Ascending aorta (tissue), 2 donors: ENCODE results near the gene KNL1. TPM values are rescaled to one million over a fixed set of nuclear protein-coding genes. Genes with fewer than 3 reads are reported as not detected.
A peak's percentile ranks its signal among the peaks of the same experiment; 100 is the strongest.
"Not testable (repeated sequence)": the region's sequence is repeated elsewhere in the genome, so short reads cannot be mapped to it uniquely, and the experiment has no call there.

Experiments used
- DNase-seq, 2 donors: peaks; one replicate each; pipeline ENCODE4 v3.0.0-alpha.2; 2019; ENCODE audit warnings: low spot score in 2 of 2
- H3K27ac ChIP-seq, 2 donors: fragments of 200-600 bp; sonication (generic); one replicate each; pipeline ENCODE4 v1.5.1; 2016 to 2017; ENCODE audit warnings: mild to moderate bottlenecking in 1 of 2
- H3K27me3 ChIP-seq: fragments of 200-600 bp; sonication (generic); one replicate; pipeline ENCODE4 v1.5.1; 2017
- H3K36me3 ChIP-seq, 2 donors: fragments of 200-600 bp; sonication (generic); one replicate each; pipeline ENCODE4 v1.5.1; 2016
- H3K4me1 ChIP-seq, 2 donors: fragments of 200-600 bp; sonication (generic); one replicate each; pipeline ENCODE4 v1.5.1; 2016 to 2017; ENCODE audit warnings: mild to moderate bottlenecking in 1 of 2
- H3K4me3 ChIP-seq, 2 donors: fragments of 200-600 bp; sonication (generic); one replicate each; pipeline ENCODE4 v1.5.1; 2016 to 2017; ENCODE audit warnings: mild to moderate bottlenecking in 1 of 2
- H3K9me3 ChIP-seq, 2 donors: fragments of 200-600 bp; sonication (generic); one replicate each; pipeline ENCODE4 v1.5.1; 2016
- intact Hi-C: fragments of 100-400 bp; cut with DNase I; formaldehyde crosslinking; loops from one replicate; pipeline ENCODE4 v1.15.1; 2023
- total RNA-seq: library from RNA; depleted of rRNA; stranded (reverse); fragments of >200 nt; gene quantifications from one replicate; pipeline ENCODE4 v1.1.0, GENCODE V29; 2016
- TF ChIP-seq, protein P1 (sequence below), 3 experiments: fragments of 200-600 bp in 2 of 3; fragments of 450-650 bp in 1 of 3; sonication (generic) in 2 of 3; IDR thresholded peaks; one replicate each; pipeline ENCODE4 v1.5.1; 2016 to 2019; ENCODE audit warnings: antibody characterized with exemption in 3 of 3, mild to moderate bottlenecking in 1 of 3, moderate library complexity in 1 of 3

KNL1 gene
- total RNA-seq, 1 donor from 2014 or later, result not detected

- Histone ChIP-seq H3K27me3 (no peaks in the 10 kb centered on the region), H3K9me3 (no peaks in the 10 kb centered on the region), H3K36me3 (peaks cover 10 to 16% of the 10 kb centered on the region in 2 donors), H3K27ac (no peak overlapping the region), H3K4me1 (peaks cover 0 to 7% of the 10 kb centered on the region in 2 donors), H3K4me3 (no peak overlapping the region)
- no peak for DNase-seq
- intact Hi-C loops, result no loop called here
- TF ChIP-seq, protein P1, sequence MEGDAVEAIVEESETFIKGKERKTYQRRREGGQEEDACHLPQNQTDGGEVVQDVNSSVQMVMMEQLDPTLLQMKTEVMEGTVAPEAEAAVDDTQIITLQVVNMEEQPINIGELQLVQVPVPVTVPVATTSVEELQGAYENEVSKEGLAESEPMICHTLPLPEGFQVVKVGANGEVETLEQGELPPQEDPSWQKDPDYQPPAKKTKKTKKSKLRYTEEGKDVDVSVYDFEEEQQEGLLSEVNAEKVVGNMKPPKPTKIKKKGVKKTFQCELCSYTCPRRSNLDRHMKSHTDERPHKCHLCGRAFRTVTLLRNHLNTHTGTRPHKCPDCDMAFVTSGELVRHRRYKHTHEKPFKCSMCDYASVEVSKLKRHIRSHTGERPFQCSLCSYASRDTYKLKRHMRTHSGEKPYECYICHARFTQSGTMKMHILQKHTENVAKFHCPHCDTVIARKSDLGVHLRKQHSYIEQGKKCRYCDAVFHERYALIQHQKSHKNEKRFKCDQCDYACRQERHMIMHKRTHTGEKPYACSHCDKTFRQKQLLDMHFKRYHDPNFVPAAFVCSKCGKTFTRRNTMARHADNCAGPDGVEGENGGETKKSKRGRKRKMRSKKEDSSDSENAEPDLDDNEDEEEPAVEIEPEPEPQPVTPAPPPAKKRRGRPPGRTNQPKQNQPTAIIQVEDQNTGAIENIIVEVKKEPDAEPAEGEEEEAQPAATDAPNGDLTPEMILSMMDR (IDR thresholded peaks at IDR 0.05), result no peak
These were observed 18.9 kb upstream of the KNL1 start for GRCh38 chr15:40575113-40575512.

- DNase-seq, intact Hi-C loops, H3K9me3 ChIP-seq, H3K4me1 ChIP-seq, H3K27ac ChIP-seq, H3K4me3 ChIP-seq, H3K27me3 ChIP-seq: not testable (repeated sequence)
- peaks cover 10 to 11% of the 10 kb centered on the region in 2 donors for H3K36me3 ChIP-seq
These were observed 17.1 kb upstream of the KNL1 start for GRCh38 chr15:40576914-40577313.

DNA sequence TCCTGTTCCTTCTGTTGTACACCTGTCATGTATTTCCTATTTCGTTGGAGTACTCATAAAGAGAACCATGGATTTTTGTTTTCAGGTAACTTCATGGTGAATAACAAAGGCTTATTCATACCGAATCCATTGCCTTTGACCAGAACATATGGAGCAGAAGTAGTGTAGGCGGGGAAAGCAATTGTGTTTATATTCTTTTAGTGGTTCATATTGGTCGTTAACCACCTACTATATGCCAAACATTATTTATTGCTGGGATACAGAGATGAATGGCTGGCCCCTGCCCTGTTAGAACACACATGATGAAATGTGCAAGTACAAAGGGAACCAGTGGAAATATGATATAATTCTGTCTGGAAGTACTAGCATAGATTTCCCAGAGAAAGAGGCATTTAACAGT, 15.2 kb upstream of the KNL1 start:
- intact Hi-C loops, result no loop called here
- no peaks in the 10 kb centered on the region for H3K27me3 ChIP-seq

DNA sequence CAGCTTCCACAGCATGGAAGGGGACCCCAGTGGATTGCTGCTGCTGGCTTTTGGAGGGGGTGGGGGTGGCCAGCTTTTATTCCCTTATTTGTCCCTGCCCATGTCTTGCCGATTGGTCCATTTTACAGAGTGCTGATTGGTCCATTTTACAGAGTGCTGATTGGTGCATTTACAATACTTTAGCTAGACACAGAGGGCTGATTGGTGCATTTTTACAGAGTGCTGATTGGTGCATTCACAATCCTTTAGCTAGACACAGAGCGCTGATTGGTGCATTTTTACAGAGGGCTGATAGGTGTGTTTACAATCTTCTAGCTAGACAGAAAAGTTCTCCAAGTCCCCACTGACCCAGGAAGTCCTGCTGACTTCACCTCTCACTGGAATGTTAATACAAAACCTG, 12.3 kb upstream of the KNL1 start:
- H3K27ac ChIP-seq, H3K27me3 ChIP-seq, H3K36me3 ChIP-seq, H3K9me3 ChIP-seq, H3K4me3 ChIP-seq, intact Hi-C loops, DNase-seq, H3K4me1 ChIP-seq: not testable (repeated sequence)

More for the DNA sequence above, 15.2 kb upstream of the KNL1 start:
- H3K4me1 ChIP-seq, result no peaks in the 10 kb centered on the region
- DNase-seq, result no peak
- H3K9me3 ChIP-seq, result no peaks in the 10 kb centered on the region
- H3K4me3 ChIP-seq, result no peak overlapping the region
- no peak overlapping the region for H3K27ac ChIP-seq
- TF ChIP-seq, protein P1 (IDR thresholded peaks at IDR 0.05), result no peak
- H3K36me3 ChIP-seq, result peaks cover 2 to 4% of the 10 kb centered on the region in 2 donors

GRCh38 chr15:40582726-40583246, 11.3 kb upstream of the KNL1 start:
- intact Hi-C loops, result no loop called here
- Histone ChIP-seq H3K4me3 (peak overlapping the region; percentile 36 to 49), H3K4me1 (no peaks in the 10 kb centered on the region), H3K27me3 (no peaks in the 10 kb centered on the region), H3K36me3 (no peaks in the 10 kb centered on the region), H3K9me3 (no peaks in the 10 kb centered on the region), H3K27ac (no peak overlapping the region)
- TF ChIP-seq, protein P1 (IDR thresholded peaks at IDR 0.05), result no peak
- DNase-seq, result no peak

DNA sequence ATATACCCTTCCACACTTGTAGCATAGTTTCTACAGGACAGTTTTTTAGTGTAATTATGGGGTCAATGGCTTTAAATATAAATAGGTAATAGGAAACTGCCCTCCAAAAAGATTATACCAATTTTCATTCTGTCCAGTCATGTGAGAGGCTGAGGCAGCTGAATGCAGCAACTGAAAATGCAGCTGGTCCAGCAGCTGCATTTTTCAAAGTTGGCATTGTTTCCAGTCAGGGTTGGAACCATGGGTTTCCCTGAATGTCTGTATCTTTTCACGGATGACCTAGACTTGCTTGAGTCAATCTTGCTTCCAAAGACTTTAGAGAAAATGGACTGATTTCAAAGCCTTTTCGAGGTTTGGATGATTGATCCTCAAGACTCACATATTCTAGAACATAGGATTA, 9.9 kb upstream of the KNL1 start:
- H3K9me3 ChIP-seq, result no peaks in the 10 kb centered on the region
- TF ChIP-seq, protein P1 (IDR thresholded peaks at IDR 0.05), result no peak
- no peak overlapping the region for H3K4me3 ChIP-seq
- no peak for DNase-seq
- H3K4me1 ChIP-seq, result no peaks in the 10 kb centered on the region
- intact Hi-C loops, result no loop called here
- no peaks in the 10 kb centered on the region for H3K36me3 ChIP-seq
- no peaks in the 10 kb centered on the region for H3K27me3 ChIP-seq
- H3K27ac ChIP-seq, result no peak overlapping the region

- no peaks in the 10 kb centered on the region for H3K36me3 ChIP-seq
- H3K9me3 ChIP-seq, result no peaks in the 10 kb centered on the region
- peak overlapping the region; percentile 2 to 64 for H3K4me3 ChIP-seq
- DNase-seq, result no peak
- no peaks in the 10 kb centered on the region for H3K27me3 ChIP-seq
- H3K4me1 ChIP-seq, result peaks cover 0 to 9% of the 10 kb centered on the region in 2 donors
- peak overlapping the region in 1 of 2 donors; percentile 22 for H3K27ac ChIP-seq
- TF ChIP-seq, protein P1 (IDR thresholded peaks at IDR 0.05), result no peak
- intact Hi-C loops, result loop anchor here (5.0 kb wide), 3 partner anchors 107 to 527 kb away; partner anchors contain the start of genes INO80, RAD51 and VPS18
These were observed 3.4 kb upstream of the KNL1 start for GRCh38 chr15:40590667-40591050.
